Measurements from ENCODE around the gene DHRS7B. TPM values are rescaled to one million over a fixed set of nuclear protein-coding genes. Genes with fewer than 3 reads are reported as not detected.
"Not testable (repeated sequence)": the region's sequence is repeated elsewhere in the genome, so short reads cannot be mapped to it uniquely, and the experiment has no call there.

The DHRS7B gene
- total RNA-seq, 2 experiments from 2014 or later = 12.8 to 15.0 TPM

- no peak for DNase-seq
- ChIA-PET POLR2A (interaction anchor here (0.5 to 1.2 kb wide), 3 partner anchors 18 to 170 kb away, joined by 3 to 4 read pairs (median 4); partner anchors contain the start of gene USP22), CTCF (interaction anchor here (0.6 to 1.3 kb wide), 8 partner anchors 23 to 299 kb away, joined by 3 to 6 read pairs (median 3); no protein-coding TSS in a partner anchor)
- Mint-ChIP-seq H3K27me3 (no peaks in the 10 kb centered on the region), H3K4me3 (peak overlapping the region; percentile 82), H3K4me1 (peaks cover 69% of the 10 kb centered on the region), H3K9me3 (ENCODE audit: low read depth) (no peaks in the 10 kb centered on the region), H3K36me3 (ENCODE audit: low read depth) (peaks cover 27% of the 10 kb centered on the region), H3K27ac (peak overlapping the region; percentile 81)
- intact Hi-C loops (cut with DNase I, micrococcal nuclease) = loop anchor here (5.0 kb wide), 3 partner anchors 46 to 244 kb away; no protein-coding TSS in a partner anchor
- no peak for ATAC-seq
Measured at GRCh38 chr17:21212826-21213637, 86.3 kb downstream of the DHRS7B start.

DNA sequence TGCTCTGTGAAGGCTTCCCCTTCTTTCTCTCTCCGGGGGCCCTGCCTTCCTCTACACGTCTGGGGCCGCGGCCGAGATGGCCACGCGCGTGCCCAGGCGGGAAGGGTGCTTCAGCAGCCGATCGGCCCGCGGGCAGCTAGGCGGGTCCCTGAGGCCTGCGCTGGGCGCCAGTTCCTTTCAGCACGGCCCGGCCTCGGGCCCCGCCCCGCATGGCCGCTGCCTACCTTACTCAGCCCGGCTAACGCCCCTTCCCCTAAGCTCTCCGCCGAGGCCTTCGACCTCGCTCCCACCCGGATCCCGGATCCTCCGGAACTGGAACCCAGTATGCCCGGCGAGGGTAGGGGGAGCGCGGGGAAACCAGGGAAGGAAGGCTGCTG lies 86.9 kb downstream of the DHRS7B start:
- CTCF ChIA-PET = interaction anchor here (0.6 to 1.3 kb wide), 8 partner anchors 24 to 298 kb away, joined by 3 to 6 read pairs (median 3); no protein-coding TSS in a partner anchor
- Mint-ChIP-seq H3K36me3 (ENCODE audit: low read depth) (peaks cover 25% of the 10 kb centered on the region), H3K4me1 (peaks cover 69% of the 10 kb centered on the region), H3K4me3 (peak overlapping the region; percentile 82), H3K27me3 (no peaks in the 10 kb centered on the region), H3K9me3 (ENCODE audit: low read depth) (no peaks in the 10 kb centered on the region), H3K27ac (peak overlapping the region; percentile 93)
- DNase-seq (peak; percentile 50), ATAC-seq (peak; percentile 11)
- POLR2A ChIA-PET = interaction anchor here (0.8 to 1.2 kb wide), 2 partner anchors 94 to 170 kb away, joined by 3 to 4 read pairs; partner anchors contain the start of gene USP22
- intact Hi-C loops (cut with DNase I, micrococcal nuclease) = loop anchor here (1.0 to 5.0 kb wide), 12 partner anchors 40 to 338 kb away; partner anchors contain the start of genes DHRS7B (in 2 of the 2), NATD1 (in 2 of the 2), MAP2K3 (in 1 of the 2) and USP22 (in 1 of the 2)

GRCh38 chr17:21214015-21214776 lies 87.4 kb downstream of the DHRS7B start, which contains the start of gene TMEM11:
TMEM11 (minus strand) TSS chr17:21214161; CDS start chr17:21214152, 9 bp downstream.
- CTCF ChIA-PET = interaction anchor here (0.7 to 1.3 kb wide), 4 partner anchors 55 to 298 kb away, joined by 3 to 6 read pairs (median 3); no protein-coding TSS in a partner anchor
- Mint-ChIP-seq H3K4me3 (peak within 1 kb of the TSS; percentile 82), H3K27me3 (no peaks in the 10 kb centered on the region), H3K36me3 (ENCODE audit: low read depth) (peaks cover 22% of the 10 kb centered on the region), H3K4me1 (peaks cover 70% of the 10 kb centered on the region), H3K9me3 (ENCODE audit: low read depth) (no peaks in the 10 kb centered on the region), H3K27ac (peak within 1 kb of the TSS; percentile 93)
- ATAC-seq (peak; percentile 96), DNase-seq (peak; percentile 98)
- intact Hi-C loops (cut with DNase I, micrococcal nuclease) = loop anchor here (1.0 to 5.0 kb wide), 12 partner anchors 39 to 337 kb away; partner anchors contain the start of genes DHRS7B (in 2 of the 2), NATD1 (in 2 of the 2), MAP2K3 (in 1 of the 2) and USP22 (in 1 of the 2)
- POLR2A ChIA-PET = interaction anchor here (0.7 to 1.2 kb wide), 3 partner anchors 95 to 171 kb away, joined by 3 to 4 read pairs (median 4); partner anchors contain the start of gene USP22

DNA sequence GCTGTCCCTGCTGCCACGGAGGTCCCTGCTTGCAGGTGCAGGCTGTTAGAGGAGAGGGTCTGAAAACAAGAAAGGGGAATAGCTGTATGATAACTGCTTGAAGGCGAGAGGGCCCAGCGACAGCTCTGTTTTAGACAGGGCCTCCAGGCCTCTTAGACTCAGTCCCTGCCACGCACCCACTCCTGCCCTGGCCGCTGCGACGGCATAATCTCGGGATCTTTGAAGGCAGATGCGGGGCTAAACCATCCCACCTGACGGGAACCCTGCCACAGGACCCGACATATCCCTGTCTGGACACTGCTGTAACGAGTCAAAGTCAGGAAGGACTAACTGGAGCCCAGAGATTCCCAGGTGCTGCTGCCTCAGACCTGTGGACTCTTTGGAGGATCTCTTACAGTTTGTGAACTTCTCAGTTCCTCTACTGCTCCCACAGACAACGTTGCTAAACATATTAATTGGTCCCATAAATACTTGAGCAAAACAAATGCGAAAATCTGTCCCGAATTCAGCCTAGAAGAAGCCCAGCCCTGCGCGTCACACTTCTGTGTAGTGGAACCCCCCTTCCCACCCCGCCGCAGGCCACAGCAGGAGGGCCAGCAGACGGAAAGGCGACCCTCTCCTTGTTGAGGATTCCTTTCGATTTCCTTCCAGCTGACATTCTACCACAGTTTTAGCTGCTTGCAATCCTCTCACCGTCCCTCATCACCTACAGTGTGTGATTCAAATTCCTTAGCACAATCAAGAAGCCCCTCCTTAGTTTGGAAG lies 88.2 kb downstream of the DHRS7B start:
- Mint-ChIP-seq H3K4me1 (peaks cover 68% of the 10 kb centered on the region), H3K27me3 (no peaks in the 10 kb centered on the region), H3K9me3 (ENCODE audit: low read depth) (no peaks in the 10 kb centered on the region), H3K4me3 (peak overlapping the region; percentile 82), H3K27ac (peak overlapping the region; percentile 82), H3K36me3 (ENCODE audit: low read depth) (peaks cover 21% of the 10 kb centered on the region)
- ATAC-seq (peak; percentile 1), DNase-seq (peak; percentile 15)
- ChIA-PET POLR2A (interaction anchor here (0.7 kb wide), 1 partner anchor 116 kb away, joined by 4 read pairs; no protein-coding TSS in a partner anchor), CTCF (interaction anchor here (0.6 to 0.9 kb wide), 4 partner anchors 23 to 64 kb away, joined by 3 read pairs; no protein-coding TSS in a partner anchor)
- intact Hi-C loops (cut with DNase I, micrococcal nuclease) = loop anchor here (1.0 to 5.0 kb wide), 13 partner anchors 38 to 336 kb away; partner anchors contain the start of genes DHRS7B (in 2 of the 2), NATD1 (in 2 of the 2), MAP2K3 (in 1 of the 2) and USP22 (in 1 of the 2)

- intact Hi-C loops (cut with DNase I, micrococcal nuclease) = loop anchor here (2.0 to 5.0 kb wide), 2 partner anchors 97 to 296 kb away; no protein-coding TSS in a partner anchor
- ATAC-seq (no peak), DNase-seq (no peak)
- ChIA-PET CTCF (interaction anchor here (0.6 to 0.9 kb wide), 3 partner anchors 23 to 193 kb away, joined by 3 read pairs; no protein-coding TSS in a partner anchor), POLR2A (no interaction called here)
- peaks cover 58% of the 10 kb centered on the region for H3K4me1 Mint-ChIP-seq
- H3K27ac Mint-ChIP-seq = peak overlapping the region; percentile 82
- H3K4me3 Mint-ChIP-seq = peak overlapping the region; percentile 82
- H3K36me3 Mint-ChIP-seq (ENCODE audit: low read depth) = peaks cover 16% of the 10 kb centered on the region
- no peaks in the 10 kb centered on the region for H3K27me3 Mint-ChIP-seq
- H3K9me3 Mint-ChIP-seq (ENCODE audit: low read depth) = no peaks in the 10 kb centered on the region
Measured at GRCh38 chr17:21215935-21216334, 89.2 kb downstream of the DHRS7B start.

GRCh38 chr17:21217346-21217745 lies 90.6 kb downstream of the DHRS7B start:
- ChIA-PET CTCF (no interaction called here), POLR2A (no interaction called here)
- ATAC-seq (no peak), DNase-seq (no peak)
- H3K9me3 Mint-ChIP-seq (ENCODE audit: low read depth) = no peaks in the 10 kb centered on the region
- no peak overlapping the region for H3K27ac Mint-ChIP-seq
- H3K36me3 Mint-ChIP-seq (ENCODE audit: low read depth) = peaks cover 22% of the 10 kb centered on the region
- no peak overlapping the region for H3K4me3 Mint-ChIP-seq
- intact Hi-C loops (cut with DNase I, micrococcal nuclease) = loop anchor here in 1 of 2 experiments (5.0 kb wide), 1 partner anchor 295 kb away; no protein-coding TSS in a partner anchor
- no peaks in the 10 kb centered on the region for H3K27me3 Mint-ChIP-seq
- peaks cover 45% of the 10 kb centered on the region for H3K4me1 Mint-ChIP-seq

DNA sequence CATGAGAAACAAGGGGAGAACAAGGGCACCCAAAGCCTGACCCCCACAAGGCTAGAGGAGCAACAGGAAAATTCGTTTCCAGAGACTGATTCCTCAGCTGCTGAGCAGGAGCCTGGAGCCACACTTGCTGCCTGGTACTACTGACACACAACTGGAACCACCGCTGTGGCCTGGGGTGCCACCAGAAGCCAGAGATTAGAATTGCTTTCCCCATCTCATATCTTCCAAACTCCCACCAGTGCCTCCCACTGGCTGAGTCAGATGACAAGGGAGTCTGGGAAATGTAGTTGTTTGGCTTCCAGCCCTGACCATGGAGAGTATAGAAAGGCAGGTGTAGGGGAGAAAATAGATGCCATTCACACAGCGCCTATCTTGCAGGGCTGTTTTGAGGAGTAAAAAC lies 91.3 kb downstream of the DHRS7B start:
- ChIA-PET POLR2A (no interaction called here), CTCF (no interaction called here)
- Mint-ChIP-seq H3K27ac (peak overlapping the region; percentile 18), H3K27me3 (no peaks in the 10 kb centered on the region), H3K9me3 (ENCODE audit: low read depth) (no peaks in the 10 kb centered on the region), H3K36me3 (ENCODE audit: low read depth) (peaks cover 25% of the 10 kb centered on the region), H3K4me3 (no peak overlapping the region), H3K4me1 (peaks cover 37% of the 10 kb centered on the region)
- DNase-seq (peak; percentile 73), ATAC-seq (peak; percentile 7)
- intact Hi-C loops (cut with DNase I, micrococcal nuclease) = loop anchor here in 1 of 2 experiments (5.0 kb wide), 1 partner anchor 294 kb away; no protein-coding TSS in a partner anchor

DNA sequence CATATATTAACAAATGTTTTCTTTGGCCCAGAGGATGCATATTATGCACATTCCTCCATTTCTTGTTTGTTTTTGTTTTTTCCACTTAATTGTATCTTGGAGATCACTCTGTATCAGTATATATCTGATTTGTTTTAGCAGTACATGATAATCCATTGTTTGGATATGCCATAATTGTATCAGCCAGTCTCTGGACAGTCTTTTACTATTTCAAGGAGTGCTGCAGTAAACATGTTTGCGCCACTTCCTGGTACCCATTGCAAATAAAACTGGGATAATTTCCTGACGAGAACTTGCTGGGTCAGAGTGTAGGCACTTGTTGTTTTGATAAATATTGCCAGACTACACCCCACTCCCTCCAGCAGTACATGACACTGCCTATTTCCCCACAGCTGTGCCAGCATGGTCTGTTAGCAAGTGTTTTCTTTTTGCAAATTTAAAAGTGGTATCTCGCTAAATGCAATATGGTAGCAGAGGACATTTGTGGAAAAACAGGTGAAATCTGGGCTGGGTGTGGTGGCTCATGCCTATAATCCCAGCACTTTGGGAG lies 92.1 kb downstream of the DHRS7B start:
- CTCF ChIA-PET = no interaction called here
- peaks cover 25% of the 10 kb centered on the region for H3K36me3 Mint-ChIP-seq (ENCODE audit: low read depth)
- no peak overlapping the region for H3K4me3 Mint-ChIP-seq
- H3K9me3 Mint-ChIP-seq (ENCODE audit: low read depth) = no peaks in the 10 kb centered on the region
- ATAC-seq = no peak
- H3K27me3 Mint-ChIP-seq = no peaks in the 10 kb centered on the region
- POLR2A ChIA-PET = no interaction called here
- no peak overlapping the region for H3K27ac Mint-ChIP-seq
- H3K4me1 Mint-ChIP-seq = peaks cover 34% of the 10 kb centered on the region
- no peak for DNase-seq
- intact Hi-C loops (cut with DNase I, micrococcal nuclease) = loop anchor here in 1 of 2 experiments (5.0 kb wide), 1 partner anchor 293 kb away; no protein-coding TSS in a partner anchor

- Mint-ChIP-seq H3K27ac (no peak overlapping the region), H3K36me3 (ENCODE audit: low read depth) (peaks cover 14% of the 10 kb centered on the region), H3K9me3 (ENCODE audit: low read depth) (no peaks in the 10 kb centered on the region), H3K4me1 (peaks cover 5% of the 10 kb centered on the region), H3K27me3 (no peaks in the 10 kb centered on the region), H3K4me3 (no peak overlapping the region)
- ChIA-PET CTCF (no interaction called here), POLR2A (no interaction called here)
- no peak for ATAC-seq
- intact Hi-C loops (cut with DNase I, micrococcal nuclease) = no loop called here
- DNase-seq = no peak
Measured at GRCh38 chr17:21223086-21223485, 96.3 kb downstream of the DHRS7B start.

DNA sequence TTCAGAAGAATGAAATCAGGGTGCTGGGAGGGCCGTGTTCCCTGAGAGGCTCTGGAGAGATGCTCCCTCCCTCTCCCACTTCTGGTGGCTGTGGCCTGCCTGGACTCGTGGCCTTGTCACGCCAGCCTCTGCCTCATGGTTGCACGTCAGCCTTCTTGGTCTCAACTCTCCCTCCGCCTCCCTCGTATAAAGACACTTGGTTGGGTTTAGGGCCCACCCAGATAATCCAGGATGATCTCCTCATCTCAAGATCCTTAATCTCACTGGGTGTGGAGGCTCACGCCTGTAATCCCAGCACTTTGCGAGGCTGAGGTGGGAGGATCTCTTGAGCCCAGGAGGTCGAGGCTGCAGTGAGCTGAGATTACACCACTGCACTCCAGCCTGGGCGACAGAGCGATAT lies 100.5 kb downstream of the DHRS7B start:
- ATAC-seq; intact Hi-C loops (cut with DNase I, micrococcal nuclease); H3K4me3 Mint-ChIP-seq; H3K36me3 Mint-ChIP-seq (ENCODE audit: low read depth); H3K4me1 Mint-ChIP-seq; H3K9me3 Mint-ChIP-seq (ENCODE audit: low read depth); CTCF ChIA-PET; POLR2A ChIA-PET; H3K27ac Mint-ChIP-seq; H3K27me3 Mint-ChIP-seq; DNase-seq: not testable (repeated sequence)
